Suprapubic skin (tissue), 3 donors: Measurements from ENCODE around the gene TBC1D22A.

Source experiments
- EP300 ChIP-seq: sonication (generic); formaldehyde crosslinking; IDR thresholded peaks from one replicate; pipeline ENCODE4 v1.6.1; 2017; ENCODE audit warnings: antibody characterized with exemption
- POLR2A ChIP-seq, 2 donors: fragments of 450-650 bp; IDR thresholded peaks; one replicate each; pipeline ENCODE4 v1.6.1; 2017; ENCODE audit warnings: antibody characterized with exemption in 2 of 2, mild to moderate bottlenecking in 2 of 2, moderate library complexity in 2 of 2
- TF ChIP-seq, protein P1 (sequence below), 2 donors: fragments of 200-600 bp in 1 of 2; fragments of 450-650 bp in 1 of 2; sonication (generic) in 1 of 2; IDR thresholded peaks; one replicate each; pipeline ENCODE4 v1.5.1; 2016 to 2019; ENCODE audit warnings: antibody characterized with exemption in 2 of 2, mild to moderate bottlenecking in 1 of 2, moderate library complexity in 1 of 2

GRCh38 chr22:47055921-47056320, 293.5 kb downstream of the TBC1D22A start:
- TF ChIP-seq EP300 = no peak
- TF ChIP-seq, protein P1, sequence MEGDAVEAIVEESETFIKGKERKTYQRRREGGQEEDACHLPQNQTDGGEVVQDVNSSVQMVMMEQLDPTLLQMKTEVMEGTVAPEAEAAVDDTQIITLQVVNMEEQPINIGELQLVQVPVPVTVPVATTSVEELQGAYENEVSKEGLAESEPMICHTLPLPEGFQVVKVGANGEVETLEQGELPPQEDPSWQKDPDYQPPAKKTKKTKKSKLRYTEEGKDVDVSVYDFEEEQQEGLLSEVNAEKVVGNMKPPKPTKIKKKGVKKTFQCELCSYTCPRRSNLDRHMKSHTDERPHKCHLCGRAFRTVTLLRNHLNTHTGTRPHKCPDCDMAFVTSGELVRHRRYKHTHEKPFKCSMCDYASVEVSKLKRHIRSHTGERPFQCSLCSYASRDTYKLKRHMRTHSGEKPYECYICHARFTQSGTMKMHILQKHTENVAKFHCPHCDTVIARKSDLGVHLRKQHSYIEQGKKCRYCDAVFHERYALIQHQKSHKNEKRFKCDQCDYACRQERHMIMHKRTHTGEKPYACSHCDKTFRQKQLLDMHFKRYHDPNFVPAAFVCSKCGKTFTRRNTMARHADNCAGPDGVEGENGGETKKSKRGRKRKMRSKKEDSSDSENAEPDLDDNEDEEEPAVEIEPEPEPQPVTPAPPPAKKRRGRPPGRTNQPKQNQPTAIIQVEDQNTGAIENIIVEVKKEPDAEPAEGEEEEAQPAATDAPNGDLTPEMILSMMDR (IDR thresholded peaks at IDR 0.05) = no peak
- no peak for TF ChIP-seq POLR2A (IDR thresholded peaks at IDR 0.05)
